Suprapubic skin (tissue), 4 donors: ENCODE measurements around the gene HDAC2. TPM values are rescaled to one million over a fixed set of nuclear protein-coding genes. Genes with fewer than 3 reads are reported as not detected.

Experiments
- DNase-seq, 2 donors: peaks; one replicate each; pipeline ENCODE4 v3.0.0-alpha.2; 2019; ENCODE audit warnings: low spot score in 2 of 2
- H3K27ac ChIP-seq: fragments of 200-600 bp; sonication (generic); one replicate; pipeline ENCODE4 v1.5.1; 2019
- H3K27me3 ChIP-seq: fragments of 200-600 bp; sonication (generic); one replicate; pipeline ENCODE4 v1.5.1; 2019
- H3K36me3 ChIP-seq: fragments of 200-600 bp; sonication (generic); one replicate; pipeline ENCODE4 v1.5.1; 2019
- H3K4me1 ChIP-seq: fragments of 200-600 bp; sonication (generic); one replicate; pipeline ENCODE4 v1.5.1; 2019
- H3K4me3 ChIP-seq: fragments of 200-600 bp; sonication (generic); one replicate; pipeline ENCODE4 v1.5.1; 2019; ENCODE audit warnings: mild to moderate bottlenecking
- H3K9me3 ChIP-seq: fragments of 200-600 bp; sonication (generic); one replicate; pipeline ENCODE4 v1.5.1; 2019
- EP300 ChIP-seq: sonication (generic); formaldehyde crosslinking; IDR thresholded peaks from one replicate; pipeline ENCODE4 v1.6.1; 2017; ENCODE audit warnings: antibody characterized with exemption
- POLR2A ChIP-seq, 2 donors: fragments of 450-650 bp; IDR thresholded peaks; one replicate each; pipeline ENCODE4 v1.6.1; 2017; ENCODE audit warnings: antibody characterized with exemption in 2 of 2, mild to moderate bottlenecking in 2 of 2, moderate library complexity in 2 of 2
- POLR2AphosphoS5 ChIP-seq, 3 donors: sonication (generic); formaldehyde crosslinking; IDR thresholded peaks; one replicate each; pipeline ENCODE4 v1.6.1; 2017; ENCODE audit warnings: antibody characterized with exemption in 3 of 3
- WGBS: methylation state at CpG from one replicate; pipeline ENCODE4 v1.1.5; 2018; 5-methylcytosine and 5-hydroxymethylcytosine counted together
- total RNA-seq, 4 donors: library from RNA; depleted of rRNA; stranded (reverse); fragments of >200 nt; gene quantifications; one replicate each; pipeline ENCODE4 v1.1.0, GENCODE V29; 2016
- TF ChIP-seq, protein P1 (sequence below), 2 donors: fragments of 200-600 bp in 1 of 2; fragments of 450-650 bp in 1 of 2; sonication (generic) in 1 of 2; IDR thresholded peaks; one replicate each; pipeline ENCODE4 v1.5.1; 2016 to 2019; ENCODE audit warnings: antibody characterized with exemption in 2 of 2, mild to moderate bottlenecking in 1 of 2, moderate library complexity in 1 of 2

HDAC2 gene
- total RNA-seq, 4 donors from 2014 or later: 36.1 to 73.9 (median 46.9) TPM

DNA sequence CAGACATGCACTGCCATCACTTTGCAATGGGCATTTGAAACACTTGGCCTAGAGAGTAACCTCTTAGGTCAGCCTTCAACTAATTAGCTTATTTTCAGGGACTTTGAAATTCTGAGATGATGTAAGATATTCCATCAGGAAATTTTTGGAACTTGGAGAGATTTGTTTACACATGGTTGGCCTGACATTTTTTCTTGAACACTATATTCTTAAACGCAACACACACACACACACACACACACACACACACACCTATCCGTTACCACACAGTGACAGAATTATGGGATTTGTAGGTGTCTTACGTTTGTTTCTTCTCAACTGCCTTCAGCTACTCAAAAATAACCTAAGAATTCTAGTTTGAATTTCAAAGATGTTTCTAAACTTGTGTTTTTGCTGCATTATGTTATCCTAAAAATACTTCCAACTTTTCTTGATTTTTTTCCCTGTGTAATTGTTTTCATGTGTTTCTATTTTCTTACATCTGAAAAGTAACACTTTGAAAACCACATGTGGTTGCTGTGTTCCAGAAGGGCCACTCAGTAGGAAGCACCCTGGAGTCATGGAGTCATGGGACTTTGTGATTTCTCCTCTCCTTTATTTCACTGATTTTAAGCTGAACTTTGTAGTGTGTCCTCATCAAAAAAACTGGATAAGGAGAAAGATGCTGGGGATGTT lies 81.9 kb downstream of the HDAC2 start:
- Histone ChIP-seq H3K36me3 (no peaks in the 10 kb centered on the region), H3K9me3 (no peaks in the 10 kb centered on the region), H3K27ac (no peak overlapping the region), H3K27me3 (no peaks in the 10 kb centered on the region), H3K4me1 (no peaks in the 10 kb centered on the region), H3K4me3 (no peak overlapping the region)
- 59% methylated on average over 3 of the region's 3 CpGs for WGBS
- DNase-seq: no peak
- TF ChIP-seq POLR2AphosphoS5 (IDR thresholded peaks at IDR 0.05) (no peak), EP300 (no peak), POLR2A (IDR thresholded peaks at IDR 0.05) (no peak)

DNA sequence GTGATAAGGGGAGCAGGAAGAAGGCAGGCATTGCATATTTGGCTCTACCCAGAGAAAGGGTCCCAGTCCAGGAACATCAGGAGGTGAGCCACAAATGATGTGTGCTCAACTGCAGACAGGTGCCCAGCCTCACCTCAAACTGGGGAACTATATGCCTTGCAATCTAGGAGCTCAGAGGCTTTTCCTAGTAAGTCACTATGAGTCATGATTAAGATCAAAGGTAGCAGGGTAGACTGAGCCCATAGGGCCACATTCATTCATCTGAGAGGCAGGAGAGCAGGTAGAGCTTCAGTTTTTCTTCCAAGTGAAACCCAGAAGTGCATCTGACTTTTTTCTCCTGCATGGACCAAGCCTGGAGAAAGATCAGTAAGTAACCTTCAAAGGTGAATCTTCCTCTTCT lies 82.5 kb downstream of the HDAC2 start:
- Histone ChIP-seq H3K27me3 (no peaks in the 10 kb centered on the region), H3K36me3 (no peaks in the 10 kb centered on the region), H3K4me1 (no peaks in the 10 kb centered on the region), H3K27ac (no peak overlapping the region), H3K4me3 (no peak overlapping the region), H3K9me3 (no peaks in the 10 kb centered on the region)
- DNase-seq: no peak
- no peak for TF ChIP-seq POLR2A (IDR thresholded peaks at IDR 0.05)
- no peak for TF ChIP-seq POLR2AphosphoS5 (IDR thresholded peaks at IDR 0.05)
- TF ChIP-seq, protein P1, sequence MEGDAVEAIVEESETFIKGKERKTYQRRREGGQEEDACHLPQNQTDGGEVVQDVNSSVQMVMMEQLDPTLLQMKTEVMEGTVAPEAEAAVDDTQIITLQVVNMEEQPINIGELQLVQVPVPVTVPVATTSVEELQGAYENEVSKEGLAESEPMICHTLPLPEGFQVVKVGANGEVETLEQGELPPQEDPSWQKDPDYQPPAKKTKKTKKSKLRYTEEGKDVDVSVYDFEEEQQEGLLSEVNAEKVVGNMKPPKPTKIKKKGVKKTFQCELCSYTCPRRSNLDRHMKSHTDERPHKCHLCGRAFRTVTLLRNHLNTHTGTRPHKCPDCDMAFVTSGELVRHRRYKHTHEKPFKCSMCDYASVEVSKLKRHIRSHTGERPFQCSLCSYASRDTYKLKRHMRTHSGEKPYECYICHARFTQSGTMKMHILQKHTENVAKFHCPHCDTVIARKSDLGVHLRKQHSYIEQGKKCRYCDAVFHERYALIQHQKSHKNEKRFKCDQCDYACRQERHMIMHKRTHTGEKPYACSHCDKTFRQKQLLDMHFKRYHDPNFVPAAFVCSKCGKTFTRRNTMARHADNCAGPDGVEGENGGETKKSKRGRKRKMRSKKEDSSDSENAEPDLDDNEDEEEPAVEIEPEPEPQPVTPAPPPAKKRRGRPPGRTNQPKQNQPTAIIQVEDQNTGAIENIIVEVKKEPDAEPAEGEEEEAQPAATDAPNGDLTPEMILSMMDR (IDR thresholded peaks at IDR 0.05): no peak

DNA sequence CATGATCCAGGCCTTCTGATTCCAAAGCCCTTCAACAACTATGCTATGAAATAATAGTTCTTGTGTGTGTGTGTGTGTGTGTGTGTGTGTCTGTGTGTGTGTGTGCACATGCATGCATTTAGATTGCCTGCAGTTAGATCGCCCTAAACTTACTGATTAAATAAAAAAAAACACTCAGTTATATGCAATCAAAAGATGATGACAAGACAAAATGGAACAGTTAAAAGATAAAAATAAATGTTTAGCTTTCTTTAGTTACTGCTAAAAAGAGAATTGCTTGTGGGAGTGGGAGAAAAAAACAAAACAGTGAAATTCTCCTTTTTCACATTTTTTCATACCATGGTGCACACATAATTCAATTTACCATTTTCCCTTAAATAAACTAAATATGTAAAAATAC lies 84.4 kb downstream of the HDAC2 start:
- 90% methylated on average over 1 of the region's 1 CpG for WGBS
- Histone ChIP-seq H3K4me3 (no peak overlapping the region), H3K36me3 (no peaks in the 10 kb centered on the region), H3K9me3 (no peaks in the 10 kb centered on the region), H3K4me1 (no peaks in the 10 kb centered on the region), H3K27me3 (no peaks in the 10 kb centered on the region), H3K27ac (no peak overlapping the region)
- no peak for DNase-seq
- TF ChIP-seq, protein P1 (IDR thresholded peaks at IDR 0.05): no peak
- TF ChIP-seq EP300 (no peak), POLR2A (IDR thresholded peaks at IDR 0.05) (no peak), POLR2AphosphoS5 (IDR thresholded peaks at IDR 0.05) (no peak)

- H3K4me1 ChIP-seq: peaks cover 5% of the 10 kb centered on the region
- H3K9me3 ChIP-seq: no peaks in the 10 kb centered on the region
- H3K27me3 ChIP-seq: no peaks in the 10 kb centered on the region
- H3K27ac ChIP-seq: no peak overlapping the region
- DNase-seq: no peak
- H3K36me3 ChIP-seq: no peaks in the 10 kb centered on the region
- 67% methylated on average over 2 of the region's 2 CpGs for whole genome bisulfite sequencing
- no peak overlapping the region for H3K4me3 ChIP-seq
- no peak for TF ChIP-seq POLR2AphosphoS5 (IDR thresholded peaks at IDR 0.05)
- TF ChIP-seq, protein P1 (IDR thresholded peaks at IDR 0.05): no peak
- TF ChIP-seq POLR2A (IDR thresholded peaks at IDR 0.05): no peak
- TF ChIP-seq EP300: no peak
Observed at GRCh38 chr6:113884011-113884410, 86.9 kb downstream of the HDAC2 start.

Other genes with a start within 250 kb of the HDAC2 start
- gene MARCKS, start 113.8 kb downstream of the HDAC2 start, total RNA-seq: 10 to 100 TPM; 49.3 to 57.1 (median 54.6) TPM